GM21737 (cell line): ENCODE data around the gene PAK1IP1.
"Not testable (repeated sequence)": the region's sequence is repeated elsewhere in the genome, so short reads cannot be mapped to it uniquely, and the experiment has no call there.

Source experiments
- ATAC-seq: cut with Tn5 transposase; IDR thresholded peaks from one replicate; pipeline ENCODE4 v1.9.1; 2021; ENCODE audit warnings: mild to moderate bottlenecking, moderate library complexity; ENCODE audit not compliant: unreplicated experiment

The PAK1IP1 gene, protein sequence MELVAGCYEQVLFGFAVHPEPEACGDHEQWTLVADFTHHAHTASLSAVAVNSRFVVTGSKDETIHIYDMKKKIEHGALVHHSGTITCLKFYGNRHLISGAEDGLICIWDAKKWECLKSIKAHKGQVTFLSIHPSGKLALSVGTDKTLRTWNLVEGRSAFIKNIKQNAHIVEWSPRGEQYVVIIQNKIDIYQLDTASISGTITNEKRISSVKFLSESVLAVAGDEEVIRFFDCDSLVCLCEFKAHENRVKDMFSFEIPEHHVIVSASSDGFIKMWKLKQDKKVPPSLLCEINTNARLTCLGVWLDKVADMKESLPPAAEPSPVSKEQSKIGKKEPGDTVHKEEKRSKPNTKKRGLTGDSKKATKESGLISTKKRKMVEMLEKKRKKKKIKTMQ

DNA sequence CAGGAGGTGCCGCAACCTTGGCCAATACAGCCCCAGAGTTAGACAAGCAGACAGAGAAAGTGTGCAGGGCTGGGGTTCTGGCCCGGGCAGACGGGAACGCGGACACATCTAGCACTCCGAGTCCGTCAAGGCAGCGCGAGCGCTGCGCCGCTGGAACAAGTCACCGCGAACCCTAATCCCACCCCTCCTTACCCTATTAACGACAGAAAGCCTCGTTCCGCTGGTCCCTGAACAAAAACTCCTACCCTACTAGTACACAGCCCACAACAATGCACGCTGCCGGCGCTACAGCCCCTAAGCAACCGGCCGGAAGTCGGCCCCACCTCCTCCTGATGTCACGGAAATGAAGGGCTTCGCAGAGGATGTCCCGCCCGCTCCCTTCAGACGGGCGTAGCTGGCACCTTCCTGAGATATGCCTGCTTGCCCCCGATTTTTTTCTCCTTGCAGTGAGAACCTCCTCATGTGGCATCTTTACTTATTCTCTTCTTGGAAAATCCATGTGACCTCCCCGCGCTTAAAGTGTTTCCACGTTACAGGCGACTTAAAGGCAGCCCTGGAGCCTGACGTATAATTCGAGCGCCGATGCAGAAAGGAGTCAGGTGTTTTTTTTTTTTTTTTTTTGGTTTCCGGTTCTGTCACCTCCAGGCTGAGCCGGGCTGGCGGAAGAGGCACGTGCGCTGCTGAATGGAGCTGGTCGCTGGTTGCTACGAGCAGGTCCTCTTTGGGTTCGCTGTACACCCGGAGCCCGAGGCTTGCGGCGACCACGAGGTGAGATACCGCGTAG, at the start of gene PAK1IP1, which contains the start of gene C6orf52:
Gene PAK1IP1 (plus strand): TSS at position 671 of the 784 bp plus-strand sequence. CDS start 14 bp downstream, at position 685.
Gene C6orf52 (minus strand): TSS at position 315 of the 784 bp plus-strand sequence. CDS start 7,066 bp downstream, outside the sequence.
- ATAC-seq: peak; percentile 96

DNA sequence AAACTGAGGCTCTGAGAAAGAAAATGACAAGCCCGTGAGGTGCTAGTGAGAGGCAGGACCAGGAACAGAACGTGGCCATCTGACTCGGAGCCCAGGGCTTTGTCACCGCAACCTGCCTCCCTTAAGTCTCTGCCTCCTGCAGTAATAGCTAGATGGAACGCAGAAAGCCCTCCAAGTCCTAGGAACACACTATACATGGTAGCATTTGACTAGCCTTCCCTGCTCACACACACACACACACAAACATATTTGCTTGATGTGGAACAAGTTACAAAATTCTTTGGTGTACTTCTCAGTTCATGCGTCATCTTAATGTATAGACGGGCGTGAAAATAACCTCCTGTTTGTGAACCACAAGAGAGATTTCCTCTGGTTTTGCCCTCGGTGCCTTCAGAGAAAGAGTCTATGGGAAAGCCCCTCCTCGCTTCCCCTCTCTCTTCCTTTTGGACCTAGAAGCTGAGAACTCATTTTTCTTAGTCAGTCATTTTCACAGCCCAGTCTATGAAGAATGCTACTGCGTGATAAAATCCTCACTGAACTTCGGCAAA, 39.2 kb upstream of the PAK1IP1 start:
- ATAC-seq: no peak

DNA sequence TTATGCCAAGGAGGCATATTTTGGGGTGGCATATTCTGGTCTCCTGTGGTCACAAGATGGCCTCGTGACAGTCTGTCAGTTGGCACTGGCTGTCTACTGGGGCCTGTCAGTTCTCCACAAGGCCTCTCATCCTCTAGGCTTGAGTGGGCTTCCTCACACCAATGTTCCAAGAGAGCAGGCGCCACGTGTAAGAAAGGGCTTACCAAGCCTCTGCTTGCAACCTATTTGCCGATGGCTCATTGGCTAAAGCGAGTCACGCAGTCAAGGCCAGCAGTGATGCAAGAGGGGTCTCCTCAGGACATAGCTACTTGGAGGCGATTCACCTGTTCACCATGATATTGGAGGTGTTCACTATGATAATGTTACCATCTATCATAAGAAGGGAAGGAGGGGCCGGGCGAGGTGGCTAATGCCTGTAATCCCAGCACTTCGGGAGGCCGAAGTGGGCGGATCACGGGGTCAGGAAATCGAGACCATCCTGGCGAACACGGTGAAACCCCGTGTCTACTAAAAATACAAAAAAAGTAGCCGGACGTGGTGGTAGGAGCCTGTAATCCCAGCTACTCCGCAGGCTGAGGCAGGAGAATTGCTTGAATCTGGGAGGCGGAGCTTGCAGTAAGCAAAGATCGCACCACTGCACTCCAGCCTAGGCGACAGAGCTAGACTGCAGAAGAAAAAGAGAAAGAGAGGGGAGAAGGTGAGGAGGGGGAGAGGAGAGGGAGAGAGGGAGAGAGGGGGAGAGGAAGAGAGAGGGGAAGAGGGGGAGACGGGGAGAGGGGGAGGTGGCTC, 35.7 kb upstream of the PAK1IP1 start:
- ATAC-seq: no peak

DNA sequence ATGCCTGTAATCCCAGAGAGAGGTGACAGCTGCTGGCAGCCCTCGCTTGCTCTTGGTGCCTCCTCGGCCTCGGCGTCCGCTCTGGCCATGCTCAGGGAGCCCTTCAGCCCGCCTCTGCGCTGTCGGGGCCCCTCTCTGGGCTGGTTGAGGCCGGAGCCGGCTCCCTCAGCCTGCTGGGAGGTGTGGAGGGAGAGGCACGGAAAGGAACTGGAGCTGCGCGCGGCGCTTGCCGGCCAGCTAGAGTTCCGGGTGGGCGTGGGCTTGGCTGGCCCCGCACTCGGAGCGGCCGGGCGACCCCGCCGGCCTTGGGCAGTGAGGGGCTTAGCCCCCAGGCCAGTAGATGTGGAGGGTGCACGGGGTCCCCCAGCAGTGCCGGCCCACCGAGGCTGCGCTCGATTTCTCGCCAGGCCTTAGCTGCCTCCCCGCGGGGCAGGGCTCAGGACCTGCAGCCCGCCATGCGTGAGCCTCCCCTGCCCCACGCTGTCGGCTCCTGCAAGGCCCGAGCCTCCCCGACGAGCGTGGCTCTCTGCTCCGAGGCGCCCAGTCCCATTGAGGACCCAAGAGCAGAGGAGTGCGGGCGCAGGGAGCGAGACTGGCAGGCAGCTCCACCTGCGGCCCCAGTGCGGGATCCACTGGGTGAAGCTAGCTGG, 34.9 kb upstream of the PAK1IP1 start:
- ATAC-seq: no peak

DNA sequence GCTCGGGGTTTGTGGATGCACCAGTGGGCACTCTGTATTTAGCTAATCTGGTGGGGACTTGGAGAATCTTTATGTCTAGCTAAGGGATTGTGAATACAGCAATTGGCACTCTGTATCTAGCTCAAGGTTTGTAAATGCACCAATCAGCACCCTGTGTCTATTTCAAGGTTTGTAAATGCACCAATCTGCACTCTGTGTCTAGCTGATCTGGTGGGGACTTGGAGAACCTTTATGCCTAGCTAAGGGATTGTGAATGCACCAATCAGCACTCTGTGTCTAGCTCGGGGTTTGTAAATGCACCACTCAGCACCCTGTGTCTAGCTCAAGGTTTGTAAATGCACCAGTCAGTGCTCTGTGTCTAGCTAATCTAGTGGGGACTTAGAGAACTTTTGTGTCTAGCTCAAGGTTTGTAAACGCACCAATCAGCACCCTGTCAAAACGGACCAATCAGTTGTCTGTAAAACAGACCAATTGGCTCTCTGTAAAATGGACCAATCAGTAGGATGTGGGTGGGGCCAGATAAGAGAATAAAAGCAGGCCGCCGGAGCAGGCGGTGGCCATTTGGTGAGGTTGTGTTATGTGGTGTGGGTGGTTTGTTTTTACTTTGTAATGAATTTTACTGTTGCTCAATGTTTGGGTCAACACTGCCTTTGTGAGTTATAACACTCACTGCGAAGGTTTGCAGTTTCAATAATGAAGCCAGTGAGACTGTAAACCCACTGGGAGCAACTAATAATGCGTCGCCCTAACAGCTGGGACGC, 34.2 kb upstream of the PAK1IP1 start:
- ATAC-seq: not testable (repeated sequence)

DNA sequence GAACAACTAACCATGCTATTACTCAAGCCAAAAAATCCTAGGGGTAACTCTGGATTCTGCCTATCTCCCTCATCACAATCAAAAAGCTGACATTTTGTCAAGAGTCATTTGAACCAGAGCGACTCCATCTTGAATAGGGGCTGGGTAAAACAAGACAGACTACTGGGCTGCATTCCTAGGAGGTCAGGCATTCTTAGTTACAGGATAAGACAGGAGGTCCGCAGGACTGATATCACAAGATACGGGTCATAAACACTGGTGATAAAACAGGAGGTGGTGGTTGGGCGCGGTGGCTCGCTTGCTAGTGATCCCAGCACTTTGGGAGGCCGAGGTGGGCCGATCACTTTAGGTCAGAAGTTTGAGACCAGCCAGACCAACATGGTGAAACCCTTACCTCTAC, 32.6 kb upstream of the PAK1IP1 start:
- ATAC-seq: no peak

DNA sequence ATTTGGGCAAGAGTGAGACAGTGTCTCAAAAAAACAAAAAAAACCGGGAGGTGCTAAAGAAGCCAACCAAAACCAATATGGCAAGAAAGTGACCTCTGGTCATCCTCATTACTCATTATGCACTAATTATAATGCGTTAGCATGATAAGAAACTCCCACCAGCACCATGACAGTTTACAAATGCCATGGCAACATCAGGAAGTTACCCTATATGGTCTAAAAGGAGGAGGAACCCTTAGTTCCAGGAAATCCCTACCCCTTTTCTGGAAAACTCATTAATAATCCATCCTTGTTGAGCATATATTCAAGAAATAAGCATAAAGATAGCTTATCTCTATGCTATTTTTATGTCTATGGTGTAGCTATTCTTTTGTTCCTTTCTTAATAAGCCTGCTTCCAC, 32.0 kb upstream of the PAK1IP1 start:
- no peak for ATAC-seq

DNA sequence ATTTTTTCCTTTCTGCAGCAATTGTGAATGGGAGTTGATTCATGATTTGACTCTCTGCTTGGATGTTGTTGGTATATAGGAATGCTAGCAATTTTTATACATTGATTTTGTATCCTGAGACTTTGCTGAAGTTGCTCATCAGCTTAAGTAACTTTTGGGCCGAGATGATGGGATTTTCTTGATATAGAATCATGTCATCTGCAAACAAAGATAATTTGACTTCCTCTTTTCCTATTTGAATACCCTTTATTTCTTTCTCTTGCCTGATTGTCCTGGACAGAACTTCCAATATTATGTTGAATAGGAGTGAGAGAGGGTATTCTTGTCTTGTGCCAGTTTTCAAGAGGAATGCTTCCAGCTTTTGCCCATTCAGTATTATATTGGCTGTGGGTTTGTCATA, 29.2 kb upstream of the PAK1IP1 start:
- not testable (repeated sequence) for ATAC-seq

DNA sequence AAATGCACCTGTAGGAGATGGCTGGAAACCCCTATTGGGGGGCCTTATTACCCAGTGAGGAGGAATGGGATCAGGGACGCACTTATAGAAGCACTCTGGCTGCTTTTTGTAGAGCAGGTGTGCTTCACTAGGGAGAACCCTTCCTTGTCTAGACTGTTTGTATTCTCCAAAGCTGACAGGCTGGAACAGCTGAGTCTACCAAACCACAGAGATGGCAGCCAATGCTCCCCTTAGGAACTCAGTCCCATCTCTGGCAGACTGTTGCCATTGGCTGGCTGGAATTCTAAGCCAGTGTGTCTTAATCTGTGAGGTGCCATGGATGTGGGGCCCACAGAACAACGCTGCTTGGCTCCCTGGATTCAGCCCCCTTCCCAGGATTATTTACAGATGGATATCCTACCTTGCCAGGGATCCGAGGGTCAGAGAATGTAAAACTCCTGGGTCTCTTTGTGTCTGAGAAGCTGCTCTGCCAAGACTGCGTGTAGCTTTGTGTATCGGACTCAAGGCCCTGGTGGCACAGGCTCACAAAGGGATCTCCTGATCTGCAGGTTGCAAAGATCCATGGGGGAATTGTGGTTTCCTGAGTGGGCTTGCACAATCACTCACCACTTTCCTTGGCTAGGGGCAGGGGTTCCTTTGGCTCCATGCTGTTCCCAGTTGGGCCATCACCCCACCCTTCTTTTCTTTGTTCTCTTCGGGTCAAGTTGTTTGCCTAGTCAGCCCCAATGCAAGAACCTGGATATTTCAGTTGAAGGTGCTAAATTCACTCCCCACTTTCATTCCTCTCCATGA, 26.4 kb upstream of the PAK1IP1 start:
- ATAC-seq: no peak

DNA sequence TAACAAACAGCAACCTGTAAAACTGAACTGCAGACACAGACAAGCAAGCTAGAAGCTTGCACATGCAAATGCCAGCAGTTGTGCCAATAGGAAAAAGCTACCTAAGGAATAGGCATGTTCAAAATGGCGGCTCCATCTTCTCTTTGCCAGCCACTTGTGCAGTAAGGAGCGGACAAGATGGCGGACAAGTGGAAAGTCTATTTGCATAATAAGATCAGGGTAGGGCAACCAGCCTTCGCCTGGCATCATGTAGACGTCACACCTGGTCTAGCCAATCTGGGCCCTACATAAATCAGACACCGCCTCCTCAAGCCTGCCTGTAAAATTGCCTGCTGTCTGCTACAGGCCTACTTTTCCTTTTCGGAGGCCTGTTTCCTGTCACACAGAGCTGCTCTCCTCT, 18.4 kb upstream of the PAK1IP1 start:
- no peak for ATAC-seq

DNA sequence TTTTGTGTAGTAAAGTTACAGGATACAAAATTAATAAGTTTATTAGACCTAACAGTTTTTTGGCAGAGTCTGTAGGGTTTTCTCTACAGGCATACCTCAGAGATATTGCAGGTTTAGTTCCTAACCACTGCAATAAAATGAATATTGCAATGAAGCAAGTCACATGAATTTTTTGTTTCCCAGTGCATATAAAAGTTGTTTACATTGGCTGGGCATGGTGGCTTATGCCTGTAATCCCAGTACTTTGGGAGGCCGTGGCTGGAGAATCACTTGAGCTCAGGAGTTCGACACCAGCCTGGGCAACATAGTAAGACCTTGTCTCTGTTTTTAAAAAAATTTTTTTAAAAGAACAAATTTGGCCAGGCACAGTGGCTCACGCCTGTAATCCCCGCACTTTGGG, 16.3 kb upstream of the PAK1IP1 start:
- ATAC-seq: no peak

DNA sequence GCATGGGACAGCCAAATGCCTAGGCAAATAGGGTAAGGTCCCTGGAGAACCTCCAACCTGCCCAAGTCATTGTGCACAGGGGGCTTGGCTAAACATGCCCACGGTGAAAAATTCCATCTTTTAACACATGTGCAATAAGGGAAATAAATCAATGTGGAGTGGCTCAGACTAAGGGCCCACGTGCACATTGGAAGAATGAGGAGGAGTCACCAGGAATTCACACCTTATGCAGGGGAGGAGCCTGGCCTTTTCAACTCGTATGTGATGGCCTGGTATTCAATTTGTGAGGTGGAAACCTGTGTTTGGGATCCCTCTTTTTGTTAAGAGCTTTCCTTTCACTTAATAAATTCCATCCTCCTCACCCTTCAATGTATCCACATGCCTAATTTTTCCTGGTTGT, 13.0 kb upstream of the PAK1IP1 start:
- ATAC-seq: no peak

DNA sequence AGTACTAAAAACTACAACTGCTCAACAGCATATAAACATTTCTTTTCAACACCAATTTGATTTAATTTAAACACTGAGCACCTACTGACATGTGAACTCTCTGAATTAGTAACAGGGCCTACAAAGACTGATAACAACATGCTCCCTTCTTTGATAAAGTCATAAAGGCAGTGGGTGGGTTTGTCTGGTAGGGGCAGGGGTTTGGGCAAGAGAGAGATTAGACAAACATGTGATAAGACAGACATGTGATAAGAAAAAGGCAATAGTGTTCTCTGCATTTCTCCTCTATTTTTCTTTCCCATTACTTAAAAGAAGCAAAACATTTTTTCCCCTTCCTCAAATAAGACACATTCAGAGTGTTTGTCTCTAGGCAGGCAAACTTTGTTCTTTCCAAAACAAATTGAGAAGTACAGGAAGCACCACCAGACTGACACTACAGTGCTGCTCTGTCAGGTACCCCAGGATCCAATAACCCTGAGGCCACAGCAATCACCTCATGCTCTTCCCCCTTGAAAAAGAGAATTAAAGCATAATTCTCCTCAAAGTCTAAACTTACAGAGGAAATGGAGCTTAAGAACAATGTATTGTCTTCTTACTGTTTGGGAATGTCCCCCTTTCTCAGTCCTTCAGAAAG, 12.3 kb upstream of the PAK1IP1 start:
- no peak for ATAC-seq

DNA sequence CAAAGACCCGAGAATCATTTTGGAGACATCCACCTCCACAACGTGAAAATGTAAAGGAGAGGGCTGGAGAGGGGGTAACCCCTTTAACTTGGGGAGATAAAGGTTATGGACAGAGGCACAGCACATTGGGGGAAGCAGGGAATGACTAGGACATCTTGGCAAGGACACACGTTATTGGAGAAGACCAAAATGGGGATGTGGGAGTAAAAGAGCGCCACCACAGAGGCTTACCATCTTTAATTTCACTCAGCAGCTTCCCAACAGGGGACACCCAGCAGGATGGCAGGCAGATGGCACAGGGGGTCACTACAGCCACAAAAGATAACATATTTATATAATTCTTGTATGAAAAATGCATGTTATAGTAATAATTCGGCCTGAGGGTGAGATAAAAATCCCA, 10.2 kb upstream of the PAK1IP1 start:
- no peak for ATAC-seq

DNA sequence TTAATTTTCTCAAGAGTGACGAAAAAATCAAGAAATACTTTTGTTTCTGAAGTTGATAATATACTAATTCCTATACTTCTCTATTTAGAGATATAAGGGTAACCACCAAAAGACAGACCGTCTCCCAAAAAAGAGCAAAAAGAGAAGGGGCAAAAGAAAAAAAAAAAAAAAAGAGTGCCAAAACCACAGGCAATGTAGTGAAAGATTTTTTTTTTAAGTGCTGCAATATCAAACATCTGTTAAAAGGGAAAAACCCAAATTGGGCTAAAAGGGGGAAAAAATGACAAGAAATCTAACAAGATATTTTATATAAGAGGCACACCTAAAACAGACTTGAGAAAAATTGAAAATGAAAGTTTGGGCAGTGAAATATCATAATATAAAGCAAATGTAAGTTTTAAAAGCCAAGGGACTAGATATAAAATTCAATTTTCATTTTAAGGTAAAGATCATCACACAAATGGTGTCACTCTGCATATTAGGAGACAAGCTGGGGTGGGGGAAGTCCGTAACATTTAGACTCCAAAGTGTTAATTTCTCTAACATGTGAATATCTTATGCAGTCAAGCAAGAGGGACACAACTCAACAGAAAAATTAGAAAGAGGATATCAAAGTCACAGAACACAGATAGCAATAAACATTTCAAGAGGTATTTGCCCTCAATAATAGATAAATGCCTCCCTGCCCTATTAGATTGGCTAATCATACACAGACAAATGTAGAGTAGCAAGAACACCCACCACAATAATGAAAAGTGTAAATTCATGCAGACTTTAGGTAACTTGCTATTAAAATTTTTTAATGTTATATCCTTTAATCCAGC, 9.5 kb upstream of the PAK1IP1 start:
- ATAC-seq: no peak

DNA sequence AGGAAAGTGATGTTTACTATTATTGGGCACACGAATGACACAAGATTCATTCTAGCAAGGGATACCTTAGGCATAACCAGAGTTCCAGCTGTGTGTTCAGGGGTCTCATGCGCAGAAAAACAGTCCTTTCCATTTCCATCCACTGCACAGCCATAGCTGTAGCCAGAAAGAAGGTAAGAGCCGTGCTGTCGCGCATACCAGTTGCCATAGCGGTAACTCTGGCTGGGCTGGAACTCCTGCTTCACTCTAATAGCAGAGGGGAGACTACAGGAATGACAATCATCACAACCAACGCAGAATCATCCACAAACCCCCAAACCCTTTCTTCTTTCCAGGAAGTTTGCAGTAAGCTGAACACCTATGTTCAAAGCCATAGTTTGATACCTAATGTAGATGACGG, 7.9 kb upstream of the PAK1IP1 start:
- no peak for ATAC-seq

DNA sequence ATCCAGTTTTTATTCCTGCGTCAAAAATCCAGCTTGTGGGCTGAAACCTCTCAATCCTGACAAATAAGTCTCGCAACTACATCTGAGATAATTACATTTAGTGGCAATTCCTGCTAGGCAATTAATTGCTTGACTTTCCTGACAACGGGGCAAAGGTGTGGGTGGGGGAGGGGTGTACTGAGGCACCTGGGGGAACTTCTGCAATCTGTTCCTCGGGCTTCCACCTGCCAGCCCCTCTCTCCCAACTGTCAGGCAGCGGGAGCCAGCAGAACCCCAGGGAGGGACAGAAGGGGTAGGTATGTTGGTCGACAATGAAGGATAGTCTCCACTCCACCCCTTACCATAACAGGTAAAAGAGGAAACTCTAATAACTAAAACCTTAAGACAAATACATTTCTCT, 7.2 kb upstream of the PAK1IP1 start:
- ATAC-seq: no peak
